A673 (cell line): Measurements from ENCODE around the gene SLC25A34.

Experiments
- EZH2 ChIP-seq: fragments of 200-600 bp; sonication (generic); IDR thresholded peaks from 2 replicates; pipeline ENCODE4 v1.6.1; 2017; ENCODE audit warnings: borderline replicate concordance, low read depth, mild to moderate bottlenecking, mixed read lengths, antibody characterized with exemption, low read length; ENCODE audit not compliant: poor library complexity, severe bottlenecking
- TF ChIP-seq, protein P1 (sequence below): fragments of 300-800, 200-600 bp; sonication (generic); conservative IDR thresholded peaks from 2 replicates; pipeline ENCODE4 v1.5.1; 2017; ENCODE audit warnings: low read depth, mild to moderate bottlenecking, antibody characterized with exemption, low read length, moderate library complexity, mixed read lengths

DNA sequence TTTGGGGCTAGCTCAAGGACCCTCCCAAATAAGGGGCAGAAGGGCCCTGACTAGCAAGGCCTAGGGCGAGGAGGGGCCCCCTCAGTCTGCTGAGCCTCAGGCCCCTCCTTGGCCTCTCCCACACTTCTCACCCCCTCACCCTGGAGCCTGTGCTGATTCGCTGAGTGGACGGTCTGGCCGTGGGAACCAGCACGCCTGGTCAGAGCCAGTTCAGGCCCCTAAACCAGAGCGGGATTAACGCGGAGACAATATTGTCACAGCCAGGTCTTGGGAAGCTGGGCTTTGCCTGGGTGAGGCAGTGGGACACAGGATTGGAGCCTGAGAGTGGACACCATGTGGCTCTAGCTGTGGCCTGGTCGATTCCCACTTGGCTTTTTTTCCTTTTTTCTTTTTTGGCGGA, 17.7 kb downstream of the SLC25A34 start:
- TF ChIP-seq, protein P1, sequence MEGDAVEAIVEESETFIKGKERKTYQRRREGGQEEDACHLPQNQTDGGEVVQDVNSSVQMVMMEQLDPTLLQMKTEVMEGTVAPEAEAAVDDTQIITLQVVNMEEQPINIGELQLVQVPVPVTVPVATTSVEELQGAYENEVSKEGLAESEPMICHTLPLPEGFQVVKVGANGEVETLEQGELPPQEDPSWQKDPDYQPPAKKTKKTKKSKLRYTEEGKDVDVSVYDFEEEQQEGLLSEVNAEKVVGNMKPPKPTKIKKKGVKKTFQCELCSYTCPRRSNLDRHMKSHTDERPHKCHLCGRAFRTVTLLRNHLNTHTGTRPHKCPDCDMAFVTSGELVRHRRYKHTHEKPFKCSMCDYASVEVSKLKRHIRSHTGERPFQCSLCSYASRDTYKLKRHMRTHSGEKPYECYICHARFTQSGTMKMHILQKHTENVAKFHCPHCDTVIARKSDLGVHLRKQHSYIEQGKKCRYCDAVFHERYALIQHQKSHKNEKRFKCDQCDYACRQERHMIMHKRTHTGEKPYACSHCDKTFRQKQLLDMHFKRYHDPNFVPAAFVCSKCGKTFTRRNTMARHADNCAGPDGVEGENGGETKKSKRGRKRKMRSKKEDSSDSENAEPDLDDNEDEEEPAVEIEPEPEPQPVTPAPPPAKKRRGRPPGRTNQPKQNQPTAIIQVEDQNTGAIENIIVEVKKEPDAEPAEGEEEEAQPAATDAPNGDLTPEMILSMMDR, result no peak
- TF ChIP-seq EZH2, result no peak
